ENCODE results near the gene H2AZ2. TPM values are rescaled to one million over a fixed set of nuclear protein-coding genes. Genes with fewer than 3 reads are reported as not detected.
A peak's percentile ranks its signal among the peaks of the same experiment; 100 is the strongest.

The H2AZ2 gene
- total RNA-seq, 1 experiment from 2014 or later, result 354 TPM

DNA sequence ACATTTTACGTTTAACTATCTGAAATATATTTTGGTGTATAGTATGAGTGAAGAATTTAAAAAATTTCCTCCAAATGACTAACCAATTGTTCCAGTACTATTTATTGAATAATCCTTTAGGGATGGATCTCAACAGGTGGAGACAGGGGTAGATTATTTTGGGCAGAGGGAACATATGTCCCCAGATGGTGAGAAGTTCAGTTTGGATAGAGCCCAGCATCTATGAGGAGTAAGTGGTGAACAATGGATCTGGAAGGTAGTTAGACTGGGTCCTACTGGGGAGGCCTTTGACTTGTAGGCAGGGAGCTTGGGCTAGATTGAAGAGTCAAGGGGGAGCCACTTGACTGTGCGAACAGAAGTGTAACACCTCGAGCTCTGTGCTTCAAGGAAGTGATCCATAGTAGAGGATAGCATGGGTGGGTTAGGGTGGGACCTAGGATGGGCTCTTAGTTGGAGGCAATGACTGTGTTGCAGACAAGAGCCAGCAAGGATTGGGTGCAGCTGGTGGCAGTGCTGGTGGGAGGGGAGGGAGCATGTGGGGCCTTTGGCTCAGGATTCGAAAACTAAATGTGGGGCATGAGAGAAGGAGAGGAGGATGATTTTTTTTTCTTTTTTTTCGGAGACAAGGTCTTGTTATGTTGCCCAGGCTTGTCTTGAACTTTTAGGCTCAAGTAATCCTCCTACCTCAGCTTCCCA lies 41.3 kb upstream of the H2AZ2 start:
- no peak for DNase-seq
- Histone ChIP-seq H3K9me3 (ENCODE audit: insufficient read depth, low read depth) (no peaks in the 10 kb centered on the region), H3K36me3 (ENCODE audit: low read depth) (no peaks in the 10 kb centered on the region), H3K4me2 (no peak overlapping the region), H3K27ac (no peak overlapping the region), H3K27me3 (ENCODE audit: insufficient read depth, low read depth) (no peaks in the 10 kb centered on the region), H3K4me1 (replicated peaks; ENCODE audit: insufficient read depth) (peaks cover 9% of the 10 kb centered on the region), H3F3A (ENCODE audit: insufficient read depth, low read depth) (peaks cover 25% of the 10 kb centered on the region), H4K20me1 (ENCODE audit: insufficient read depth) (peaks cover 2% of the 10 kb centered on the region; the same call in 1 of the 2 replicates), H2AFZ (no peak overlapping the region), H3K4me3 (no peak overlapping the region), H3K9me2 (ENCODE audit: insufficient read depth) (no peaks in the 10 kb centered on the region), H3K79me2 (ENCODE audit: low read depth) (peaks cover 19% of the 10 kb centered on the region)
- POLR2A ChIA-PET (ENCODE audit: unreplicated experiment), result interaction anchor here (0.6 kb wide), 1 partner anchor 267 kb away, joined by 3 read pairs; no protein-coding TSS in a partner anchor
- CTCF ChIA-PET, result no interaction called here
- TF ChIP-seq CTCF (conservative IDR thresholded peaks at IDR 0.05), result no peak
- no peak for TF ChIP-seq EZH2 (IDR thresholded peaks at IDR 0.05; ENCODE audit: low read depth)
- no TSS peak for BruUV-seq (replicated peaks)
- intact Hi-C loops (cut with micrococcal nuclease; ENCODE audit: unreplicated experiment), result no loop called here

DNA sequence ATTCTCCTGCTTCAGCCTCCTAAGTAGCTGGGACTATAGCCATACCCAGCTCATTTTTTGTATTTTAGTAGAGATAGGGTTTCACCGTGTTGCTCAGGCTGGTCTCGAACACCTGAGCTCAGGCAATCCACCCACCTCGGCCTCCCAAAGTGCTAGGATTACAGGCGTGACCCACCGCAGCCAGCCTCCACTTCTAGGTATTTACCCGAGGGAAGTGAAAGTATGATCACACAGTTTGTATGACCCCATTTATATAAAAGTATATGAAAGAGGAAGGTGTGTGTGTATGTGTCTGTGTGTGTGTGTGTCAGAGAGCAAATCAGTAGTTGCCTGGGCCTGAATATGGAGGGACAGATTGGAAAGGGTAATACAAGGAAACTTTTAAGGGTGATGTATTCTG lies 39.4 kb upstream of the H2AZ2 start:
- Histone ChIP-seq H3K9me3 (ENCODE audit: insufficient read depth, low read depth) (no peaks in the 10 kb centered on the region; the same call in 1 of the 2 replicates), H3K27me3 (ENCODE audit: insufficient read depth, low read depth) (no peaks in the 10 kb centered on the region), H2AFZ (no peak overlapping the region), H3F3A (ENCODE audit: insufficient read depth, low read depth) (peaks cover 35% of the 10 kb centered on the region), H3K36me3 (ENCODE audit: low read depth) (peaks cover 16% of the 10 kb centered on the region), H3K9me2 (ENCODE audit: insufficient read depth) (no peaks in the 10 kb centered on the region), H3K4me3 (no peak overlapping the region), H4K20me1 (ENCODE audit: insufficient read depth) (peaks cover 21% of the 10 kb centered on the region), H3K4me1 (replicated peaks; ENCODE audit: insufficient read depth) (peaks cover 28% of the 10 kb centered on the region), H3K4me2 (no peak overlapping the region), H3K27ac (no peak overlapping the region; the same call in 1 of the 2 replicates), H3K79me2 (ENCODE audit: low read depth) (peaks cover 38% of the 10 kb centered on the region)
- no TSS peak for BruUV-seq (replicated peaks)
- intact Hi-C loops (cut with micrococcal nuclease; ENCODE audit: unreplicated experiment), result no loop called here
- TF ChIP-seq EZH2 (IDR thresholded peaks at IDR 0.05; ENCODE audit: low read depth) (no peak), CTCF (conservative IDR thresholded peaks at IDR 0.05) (no peak)
- no peak for DNase-seq
- ChIA-PET CTCF (no interaction called here), POLR2A (ENCODE audit: unreplicated experiment) (interaction anchor here (0.7 kb wide), 1 partner anchor 201 kb away, joined by 12 read pairs; the partner anchor contains the start of gene NACAD)

- Histone ChIP-seq H3K9me3 (ENCODE audit: insufficient read depth, low read depth) (no peaks in the 10 kb centered on the region; the same call in 1 of the 2 replicates), H3K4me3 (peak within 1 kb of the TSS; percentile 77), H3K27me3 (ENCODE audit: insufficient read depth, low read depth) (no peaks in the 10 kb centered on the region), H3K36me3 (ENCODE audit: low read depth) (peaks cover 30% of the 10 kb centered on the region), H3K79me2 (ENCODE audit: low read depth) (peaks cover 55% of the 10 kb centered on the region), H3K4me1 (replicated peaks; ENCODE audit: insufficient read depth) (peaks cover 44% of the 10 kb centered on the region), H3K27ac (peak within 1 kb of the TSS; percentile 96), H3K9me2 (ENCODE audit: insufficient read depth) (no peaks in the 10 kb centered on the region), H3K4me2 (peak within 1 kb of the TSS; percentile 95), H2AFZ (peak within 1 kb of the TSS; percentile 82), H4K20me1 (ENCODE audit: insufficient read depth) (peaks cover 38% of the 10 kb centered on the region), H3F3A (ENCODE audit: insufficient read depth, low read depth) (peaks cover 38% of the 10 kb centered on the region)
- BruUV-seq (replicated peaks), result TSS peak; percentile 86
- CTCF ChIA-PET, result interaction anchor here (0.6 to 0.8 kb wide), 2 partner anchors 27 to 36 kb away, joined by 6 to 13 read pairs; no protein-coding TSS in a partner anchor
- TF ChIP-seq CTCF (conservative IDR thresholded peaks at IDR 0.05), result no peak
- no peak for TF ChIP-seq EZH2 (IDR thresholded peaks at IDR 0.05; ENCODE audit: low read depth)
- POLR2A ChIA-PET (ENCODE audit: unreplicated experiment), result interaction anchor here (0.5 to 0.8 kb wide), 5 partner anchors 12 to 103 kb away, joined by 3 to 5 read pairs (median 3); no protein-coding TSS in a partner anchor
- intact Hi-C loops (cut with micrococcal nuclease; ENCODE audit: unreplicated experiment), result loop anchor here (1.0 kb wide), 3 partner anchors 28 to 226 kb away; partner anchors contain the start of gene TBRG4
- DNase-seq, result peak; percentile 97 to 98
Observed at GRCh38 chr7:44885394-44886317, 37.8 kb upstream of the H2AZ2 start, which contains the start of gene PURB. PURB (minus strand) TSS chr7:44885530; CDS start chr7:44885348, 182 bp downstream.

Data from PC-9 (cell line).